22Rv1 (cell line): ENCODE data around the gene RTN4RL1.

Experiments used
- H3K27ac ChIP-seq: fragments of 450-650 bp; 2 replicates; pipeline ENCODE4 v1.5.1; 2017
- CTCF ChIP-seq: fragments of 450-650 bp; IDR thresholded peaks from 2 replicates; pipeline ENCODE4 v1.5.1; 2017; ENCODE audit warnings: mild to moderate bottlenecking
- ZFX ChIP-seq: fragments of 450-650 bp; IDR thresholded peaks from 2 replicates; pipeline ENCODE4 v1.6.1; 2017; ENCODE audit warnings: antibody characterized with exemption, borderline replicate concordance

The RTN4RL1 gene

DNA sequence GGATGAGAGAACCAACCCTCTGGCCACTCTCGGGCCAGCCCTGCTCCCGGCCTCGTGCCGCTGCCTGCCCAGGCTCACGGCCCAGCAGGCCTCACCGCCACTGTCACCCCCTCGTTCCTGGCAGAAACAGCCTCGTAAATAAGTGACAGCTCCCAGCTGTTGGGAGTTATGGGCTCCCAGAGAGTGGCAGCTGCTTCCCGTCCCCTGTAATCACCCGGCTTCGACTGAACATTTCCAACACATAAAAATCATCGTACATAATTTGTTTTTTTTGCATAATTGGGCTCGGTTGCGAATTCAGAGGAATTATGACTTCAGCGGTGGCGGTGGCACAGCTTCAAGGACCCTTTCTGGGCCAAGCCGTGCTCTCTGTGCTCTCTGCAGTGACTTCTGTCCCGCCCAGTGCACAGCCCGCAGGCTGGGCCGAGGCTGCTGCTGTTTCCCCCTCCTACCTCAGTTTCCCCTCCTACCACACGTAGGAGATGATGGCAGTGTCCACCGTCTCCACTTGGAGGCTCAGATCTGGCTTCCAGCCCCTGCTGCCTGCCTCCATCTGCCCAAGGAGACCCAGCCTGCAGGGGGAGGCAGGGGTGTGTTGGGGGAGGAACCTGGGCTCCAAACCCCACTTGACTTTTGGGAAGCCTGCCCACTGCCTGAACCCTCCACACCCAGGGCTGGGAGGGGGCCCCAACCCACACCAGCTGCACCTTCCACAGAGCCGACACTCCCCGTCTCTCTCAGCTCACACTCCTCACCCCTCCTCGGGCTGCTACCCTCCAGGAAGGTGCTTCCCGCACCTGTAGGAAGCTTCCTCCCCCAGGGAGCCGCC is 84.9 kb downstream of the RTN4RL1 start:
- TF ChIP-seq CTCF (no peak), ZFX (no peak)
- H3K27ac ChIP-seq = no peak overlapping the region

- TF ChIP-seq ZFX = no peak
- no peak for TF ChIP-seq CTCF
- no peak overlapping the region for H3K27ac ChIP-seq
Measured at GRCh38 chr17:1937461-1937860, 87.7 kb downstream of the RTN4RL1 start.

DNA sequence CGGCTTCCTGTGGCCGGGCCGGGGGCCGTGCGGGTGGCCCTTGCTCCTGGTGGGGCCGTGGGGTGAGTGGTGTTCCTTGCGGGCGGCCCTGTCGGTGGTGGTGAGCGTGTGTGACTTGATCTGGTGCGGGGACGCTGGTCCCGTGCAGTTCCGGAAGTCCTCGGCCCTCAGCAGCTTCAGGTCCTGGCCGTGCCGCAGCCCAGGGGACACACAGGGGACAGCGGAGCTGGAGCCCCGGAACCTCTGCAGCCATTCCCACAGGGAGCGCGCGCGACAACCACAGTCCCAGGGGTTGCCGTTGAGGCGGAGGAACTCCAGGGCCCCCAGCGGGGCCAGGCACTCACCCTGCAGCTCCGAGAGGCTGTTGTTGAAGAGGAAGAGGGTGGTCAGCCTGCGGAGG is 88.4 kb downstream of the RTN4RL1 start:
- TF ChIP-seq CTCF = no peak
- no peak for TF ChIP-seq ZFX
- no peak overlapping the region for H3K27ac ChIP-seq

- TF ChIP-seq CTCF = no peak
- TF ChIP-seq ZFX = no peak
Measured at GRCh38 chr17:1934901-1935300, 90.2 kb downstream of the RTN4RL1 start.

DNA sequence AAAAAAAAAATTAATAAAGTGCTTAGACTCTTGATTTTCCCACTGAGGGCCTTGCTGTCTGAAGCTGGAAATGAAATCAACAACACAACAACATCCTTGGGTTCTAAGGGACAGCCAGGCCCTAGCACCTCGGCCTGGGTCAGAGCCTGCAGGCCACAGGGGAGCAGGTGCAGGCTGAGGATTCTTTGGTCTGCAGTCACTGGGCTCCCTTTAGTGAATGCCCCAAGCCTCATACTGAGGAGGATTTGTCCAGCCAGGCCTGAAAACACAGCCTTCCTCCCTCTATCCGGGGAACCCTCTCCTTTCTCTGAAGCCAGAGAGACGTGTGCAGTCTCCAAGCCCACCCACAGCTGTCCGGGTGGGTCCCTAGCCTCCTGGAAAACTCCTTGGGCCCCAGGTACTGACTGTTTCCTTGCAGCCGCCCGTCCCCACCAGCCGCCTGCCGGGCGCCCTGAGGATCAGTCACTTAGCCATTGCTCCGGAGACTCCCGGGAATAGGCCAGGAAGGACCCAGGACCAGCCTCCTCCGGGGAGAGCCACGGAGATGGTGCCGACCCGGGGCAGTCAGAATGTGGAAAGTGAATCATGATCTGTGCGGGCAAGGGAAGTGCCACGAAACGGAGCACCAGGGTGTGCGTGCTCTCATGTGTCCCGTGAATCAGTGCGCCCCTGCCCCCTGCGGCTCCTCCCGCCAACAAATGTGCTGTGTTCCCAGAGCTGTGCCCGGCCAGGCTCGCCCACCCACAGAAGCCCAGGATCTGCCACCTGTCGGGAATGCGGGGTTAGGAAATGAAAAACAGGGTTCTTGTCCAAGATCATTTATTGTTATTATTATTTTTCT is 91.0 kb downstream of the RTN4RL1 start:
- no peak overlapping the region for H3K27ac ChIP-seq
- TF ChIP-seq CTCF = no peak
- no peak for TF ChIP-seq ZFX

More at GRCh38 chr17:1934901-1935300, 90.2 kb downstream of the RTN4RL1 start:
- no peak overlapping the region for H3K27ac ChIP-seq

- no peak for TF ChIP-seq ZFX
- TF ChIP-seq CTCF = no peak
- no peak overlapping the region for H3K27ac ChIP-seq
Measured at GRCh38 chr17:1931844-1932579, 93.1 kb downstream of the RTN4RL1 start.
